ENCODE data around the gene CD180.
"Not testable (repeated sequence)": the region's sequence is repeated elsewhere in the genome, so short reads cannot be mapped to it uniquely, and the experiment has no call there.

CD180 gene

DNA sequence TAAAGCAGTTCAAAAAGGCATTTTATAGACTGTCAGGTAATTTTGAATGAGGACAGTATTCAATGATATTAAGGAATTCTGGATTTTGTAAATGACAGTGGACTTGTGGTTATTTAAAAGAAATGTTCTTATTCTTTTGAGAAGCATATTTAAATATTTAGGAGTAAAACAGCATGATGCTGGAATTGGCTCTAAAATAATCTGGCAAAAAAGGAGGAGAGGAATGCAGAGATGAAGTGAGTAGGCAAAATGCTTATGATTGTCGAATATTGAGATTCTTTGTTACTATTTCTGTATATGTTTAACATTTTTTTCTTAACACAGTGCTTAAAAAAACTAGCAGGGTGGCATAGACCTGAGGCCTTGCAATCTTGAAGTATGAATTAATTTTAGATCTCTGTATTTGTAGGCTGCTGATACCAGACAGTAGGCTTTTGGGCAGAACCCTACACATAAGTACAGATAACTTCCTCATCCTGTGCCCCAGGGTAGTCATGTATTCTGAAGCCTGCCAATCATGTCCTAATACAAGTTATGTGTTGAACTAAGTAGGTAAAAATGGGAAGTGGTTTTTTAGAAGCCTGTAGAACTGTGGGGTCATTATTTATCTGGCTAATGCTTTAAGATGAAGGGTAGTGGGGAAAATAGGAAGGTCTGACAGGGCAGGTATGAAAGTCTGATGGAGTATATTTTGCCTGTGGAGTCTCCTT lies 9.4 kb downstream of the CD180 start:
- no peak for DNase-seq

DNA sequence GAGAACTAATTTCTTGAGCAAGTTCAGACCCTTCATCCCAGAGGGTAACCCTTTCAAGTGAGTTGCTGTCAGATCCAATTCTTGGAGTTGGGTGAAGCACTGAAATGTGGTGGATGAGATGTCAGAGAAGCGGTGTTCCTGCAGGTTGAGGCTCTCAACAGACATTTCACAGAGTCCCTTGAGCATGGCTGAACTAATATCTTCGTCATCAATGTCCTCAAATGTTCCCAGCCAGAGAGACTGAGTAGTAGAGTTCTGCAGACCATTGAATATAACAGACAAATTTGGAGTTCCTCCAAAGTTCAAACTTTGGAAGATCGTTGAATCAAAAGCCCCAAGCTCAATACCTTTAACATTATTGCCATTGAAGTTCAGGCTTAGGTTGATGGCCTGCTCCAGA lies 12.7 kb downstream of the CD180 start:
- DNase-seq = no peak

DNA sequence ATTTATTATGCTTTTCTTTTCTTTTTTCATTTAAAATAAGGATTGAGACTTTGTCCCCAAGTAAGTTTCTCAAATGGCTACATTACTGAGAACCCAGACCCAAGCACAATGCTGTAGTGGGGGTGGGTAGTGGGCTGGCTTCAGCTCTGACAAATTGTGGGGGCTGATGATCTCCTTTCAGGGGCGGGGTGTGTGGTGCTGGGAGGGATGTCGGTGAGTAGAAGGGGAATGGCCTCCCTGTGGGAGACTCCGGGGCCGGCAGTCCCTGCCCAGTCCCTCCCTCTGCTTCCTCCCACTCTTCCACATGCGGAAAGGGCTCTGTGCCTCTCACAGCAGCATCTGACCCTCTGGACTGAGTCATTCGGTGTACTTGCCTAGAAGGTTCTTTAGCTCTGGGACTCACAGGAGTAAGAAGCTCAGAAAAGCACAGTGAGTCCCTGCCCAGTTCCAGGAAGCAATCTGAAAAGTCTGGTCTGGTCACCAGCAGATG lies 14.3 kb downstream of the CD180 start:
- no peak for DNase-seq

DNA sequence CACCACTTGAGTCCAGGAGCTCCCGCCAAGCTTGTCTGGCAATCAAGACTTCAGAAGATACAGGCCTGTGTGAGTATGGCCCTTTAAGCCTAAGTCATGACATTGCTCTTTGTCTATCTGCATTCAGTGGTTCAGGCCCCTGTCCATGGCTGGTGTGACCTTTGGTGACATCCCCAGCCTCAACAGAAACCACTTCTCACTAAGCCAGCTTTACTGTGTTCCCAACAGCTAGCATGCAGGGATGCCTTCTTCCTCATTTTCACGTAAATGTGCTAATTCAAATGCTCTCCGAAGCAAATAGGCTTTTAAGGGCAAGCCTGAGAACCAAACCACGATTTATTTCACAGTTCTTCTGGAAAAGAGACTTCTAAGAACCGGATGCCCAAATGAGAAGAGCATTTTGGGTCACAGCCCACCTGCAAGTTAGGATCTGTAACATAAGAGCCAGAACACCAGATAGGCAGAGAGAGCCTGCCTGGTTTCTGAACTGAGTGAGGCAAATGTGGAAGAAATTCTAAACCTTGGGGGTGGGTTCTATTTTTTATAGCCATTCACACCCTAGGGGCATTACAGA lies 14.9 kb downstream of the CD180 start:
- no peak for DNase-seq

DNA sequence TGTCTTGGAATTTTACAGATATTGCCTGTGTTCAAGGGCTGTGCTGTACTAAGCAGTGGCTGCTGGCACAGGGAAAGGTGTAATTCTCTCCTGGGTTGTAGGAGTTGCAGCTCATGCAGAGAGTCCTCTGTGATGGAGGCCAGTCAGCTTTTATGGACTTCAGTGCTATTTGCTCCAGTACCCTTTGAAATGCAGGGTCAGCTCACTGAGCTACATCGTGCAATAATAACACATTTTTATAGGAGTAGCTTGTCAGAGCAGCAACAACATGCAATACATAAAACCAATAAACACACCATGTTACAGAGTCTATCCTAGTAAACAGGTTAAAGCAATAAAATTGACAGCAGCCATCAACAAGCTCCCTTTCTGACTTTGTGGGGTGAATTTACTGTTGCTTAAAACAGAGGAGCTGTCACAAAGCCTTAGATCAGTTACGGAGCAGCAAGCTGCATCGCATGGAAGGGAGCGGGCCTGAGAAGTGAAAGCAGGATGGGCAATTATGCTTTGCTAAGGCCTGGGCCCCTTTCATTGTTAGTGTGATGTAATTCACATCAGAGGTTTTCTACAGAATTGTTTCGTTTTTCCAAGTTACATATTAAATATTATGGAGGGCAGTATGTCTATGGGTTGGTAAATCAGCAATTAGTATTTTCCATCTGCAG lies 16.8 kb downstream of the CD180 start:
- DNase-seq = no peak

DNA sequence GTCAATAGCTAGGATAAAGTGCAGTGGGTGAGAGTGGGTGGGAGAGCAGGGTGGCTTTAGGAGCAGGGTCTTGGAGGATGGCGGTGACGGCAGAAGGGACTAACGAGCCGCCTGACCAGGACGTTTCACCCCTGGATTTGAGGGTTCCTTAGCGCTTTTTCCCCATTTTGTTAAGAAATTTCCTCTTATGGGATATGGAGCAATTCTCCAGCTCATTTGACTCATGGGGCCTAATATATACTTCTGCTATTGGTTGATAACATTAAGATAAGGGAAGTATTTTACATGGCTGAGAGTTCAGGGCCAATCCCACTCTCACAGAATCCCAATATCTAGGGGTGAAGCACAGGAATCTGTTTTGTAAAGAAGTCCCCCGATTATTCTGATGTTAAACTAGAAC lies 17.6 kb downstream of the CD180 start:
- no peak for DNase-seq

DNA sequence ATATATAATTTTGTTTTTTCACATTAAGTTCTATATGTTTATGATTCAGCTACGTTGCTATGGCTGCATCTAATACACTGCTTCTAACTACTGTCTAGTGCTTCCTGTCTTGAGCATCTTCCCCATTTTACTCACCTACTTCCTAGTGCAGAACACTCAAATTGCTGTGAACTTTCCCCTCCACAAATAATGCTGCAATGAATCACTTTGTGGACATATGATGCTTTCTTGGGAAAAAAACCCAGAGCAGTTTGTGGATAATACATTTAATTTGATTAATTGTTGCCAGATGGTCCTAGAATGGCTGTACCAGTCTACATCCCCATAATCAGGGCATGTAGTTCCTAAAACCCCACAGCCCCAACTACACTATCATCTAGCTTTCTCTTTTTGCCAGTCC lies 18.5 kb downstream of the CD180 start:
- no peak for DNase-seq

DNA sequence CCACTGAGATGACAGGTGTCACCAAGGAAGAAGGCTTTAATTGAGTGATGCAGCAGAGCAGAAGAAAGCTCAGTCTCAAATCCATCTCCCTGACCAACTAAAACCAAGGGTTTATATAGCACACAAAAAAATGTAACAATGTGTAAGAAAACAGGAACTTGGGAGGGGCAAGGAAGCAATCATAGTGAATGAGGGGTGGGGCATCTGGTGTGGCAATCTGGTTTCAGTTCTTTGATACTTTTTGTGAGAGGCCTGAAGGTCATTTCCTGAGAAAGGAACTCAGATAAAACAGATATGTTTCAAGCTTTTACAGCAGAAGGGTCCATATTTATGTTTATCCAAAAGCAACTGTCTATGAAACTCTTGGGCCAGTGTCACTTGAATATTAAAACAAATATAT lies 19.7 kb downstream of the CD180 start:
- no peak for DNase-seq

DNA sequence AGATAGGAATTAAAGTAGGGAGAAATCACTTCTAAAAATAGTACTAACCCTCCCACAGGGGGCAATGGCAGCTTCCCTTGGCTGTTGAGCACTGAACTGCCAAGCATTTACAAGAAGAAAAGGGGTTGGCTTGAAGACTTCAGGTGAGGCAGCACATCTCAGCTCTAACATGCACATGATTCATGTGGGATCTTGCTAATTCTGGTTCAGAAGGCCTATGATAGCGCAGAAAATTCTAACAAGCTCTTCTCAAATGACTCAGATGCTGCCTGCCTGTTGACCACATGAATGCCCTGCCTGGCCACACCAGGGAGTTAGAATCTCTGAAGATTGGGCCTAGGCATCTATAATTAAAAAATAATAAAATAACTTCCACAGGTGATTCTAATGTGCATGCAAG lies 22.6 kb downstream of the CD180 start:
- DNase-seq = no peak

DNA sequence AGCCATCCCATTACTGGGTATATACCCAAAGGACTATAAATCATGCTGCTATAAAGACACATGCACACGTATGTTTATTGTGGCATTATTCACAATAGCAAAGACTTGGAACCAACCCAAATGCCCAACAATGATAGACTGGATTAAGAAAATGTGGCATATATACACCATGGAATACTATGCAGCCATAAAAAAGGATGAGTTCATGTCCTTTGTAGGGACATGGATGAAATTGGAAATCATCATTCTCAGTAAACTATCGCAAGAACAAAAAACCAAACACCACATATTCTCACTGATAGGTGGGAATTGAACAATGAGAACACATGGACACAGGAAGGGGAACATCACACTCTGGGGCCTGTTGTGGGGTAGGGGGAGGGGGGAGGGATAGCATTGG lies 23.2 kb downstream of the CD180 start:
- not testable (repeated sequence) for DNase-seq

DNA sequence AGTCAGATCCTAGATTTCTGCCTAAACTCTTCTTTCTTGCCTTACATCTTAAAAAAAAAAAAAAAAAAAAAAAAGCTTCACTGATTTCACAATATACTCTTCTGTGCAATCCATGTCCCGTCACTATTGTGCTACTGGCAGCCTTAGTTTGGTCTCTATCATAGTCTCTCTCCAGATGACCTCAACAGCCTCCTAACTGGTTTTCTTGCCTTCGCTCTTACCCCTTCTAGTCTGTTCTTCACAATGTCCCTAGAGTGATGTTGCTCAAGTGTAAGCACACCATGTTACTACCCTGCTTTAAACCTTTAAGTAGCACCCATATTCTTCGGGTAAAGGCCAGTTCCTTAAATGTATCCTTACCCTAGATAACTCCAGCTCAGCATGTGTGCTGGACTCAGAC lies 25.8 kb downstream of the CD180 start:
- no peak for DNase-seq

DNA sequence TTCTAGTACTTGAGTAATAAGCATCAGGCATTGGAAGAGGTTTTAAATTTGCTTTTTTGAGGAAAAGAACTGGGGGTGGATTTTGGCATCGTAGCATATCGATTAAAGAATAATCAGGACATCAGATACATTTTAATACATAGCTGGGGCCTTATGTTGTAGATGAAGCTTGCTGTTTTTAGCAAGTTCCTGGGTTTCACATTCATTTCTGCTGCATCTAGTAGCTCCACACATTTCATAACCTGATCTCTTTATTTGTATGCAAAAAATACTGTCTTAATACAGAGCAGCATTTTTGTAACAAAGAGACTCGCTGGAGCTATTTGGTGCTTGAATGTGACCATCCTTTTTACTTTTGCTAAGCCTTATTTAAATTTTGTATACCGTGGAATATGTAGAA lies 28.5 kb downstream of the CD180 start:
- no peak for DNase-seq

DNA sequence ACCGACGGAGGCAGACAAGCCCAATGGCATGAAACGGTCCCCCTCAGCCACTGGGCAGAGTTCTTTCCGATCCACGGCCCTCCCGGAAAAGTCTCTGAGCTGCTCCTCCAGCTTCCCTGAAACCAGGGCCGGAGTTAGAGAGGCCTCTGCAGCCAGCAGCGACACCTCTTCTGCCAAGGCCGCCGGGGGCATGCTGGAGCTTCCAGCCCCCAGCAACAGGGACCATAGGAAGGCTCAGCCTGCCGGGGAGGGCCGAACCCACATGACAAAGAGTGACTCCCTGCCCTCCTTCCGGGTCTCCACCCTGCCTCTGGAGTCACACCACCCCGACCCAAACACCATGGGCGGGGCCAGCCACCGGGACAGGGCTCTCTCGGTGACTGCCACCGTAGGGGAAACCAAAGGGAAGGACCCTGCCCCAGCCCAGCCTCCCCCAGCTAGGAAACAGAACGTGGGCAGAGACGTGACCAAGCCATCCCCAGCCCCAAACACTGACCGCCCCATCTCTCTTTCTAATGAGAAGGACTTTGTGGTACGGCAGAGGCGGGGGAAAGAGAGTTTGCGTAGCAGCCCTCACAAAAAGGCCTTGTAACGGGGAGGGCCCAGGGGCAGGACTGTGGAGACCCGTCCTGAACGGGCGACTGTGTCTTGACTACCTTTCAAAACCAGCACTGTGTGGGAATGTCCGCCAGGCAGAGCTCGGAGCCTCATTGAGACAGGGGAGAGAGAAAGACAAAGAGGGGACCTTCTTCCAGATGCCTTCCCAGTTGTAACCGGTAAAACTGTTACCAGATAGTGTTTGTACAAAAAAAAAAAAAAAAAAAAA lies 29.9 kb downstream of the CD180 start:
- no peak for DNase-seq

DNA sequence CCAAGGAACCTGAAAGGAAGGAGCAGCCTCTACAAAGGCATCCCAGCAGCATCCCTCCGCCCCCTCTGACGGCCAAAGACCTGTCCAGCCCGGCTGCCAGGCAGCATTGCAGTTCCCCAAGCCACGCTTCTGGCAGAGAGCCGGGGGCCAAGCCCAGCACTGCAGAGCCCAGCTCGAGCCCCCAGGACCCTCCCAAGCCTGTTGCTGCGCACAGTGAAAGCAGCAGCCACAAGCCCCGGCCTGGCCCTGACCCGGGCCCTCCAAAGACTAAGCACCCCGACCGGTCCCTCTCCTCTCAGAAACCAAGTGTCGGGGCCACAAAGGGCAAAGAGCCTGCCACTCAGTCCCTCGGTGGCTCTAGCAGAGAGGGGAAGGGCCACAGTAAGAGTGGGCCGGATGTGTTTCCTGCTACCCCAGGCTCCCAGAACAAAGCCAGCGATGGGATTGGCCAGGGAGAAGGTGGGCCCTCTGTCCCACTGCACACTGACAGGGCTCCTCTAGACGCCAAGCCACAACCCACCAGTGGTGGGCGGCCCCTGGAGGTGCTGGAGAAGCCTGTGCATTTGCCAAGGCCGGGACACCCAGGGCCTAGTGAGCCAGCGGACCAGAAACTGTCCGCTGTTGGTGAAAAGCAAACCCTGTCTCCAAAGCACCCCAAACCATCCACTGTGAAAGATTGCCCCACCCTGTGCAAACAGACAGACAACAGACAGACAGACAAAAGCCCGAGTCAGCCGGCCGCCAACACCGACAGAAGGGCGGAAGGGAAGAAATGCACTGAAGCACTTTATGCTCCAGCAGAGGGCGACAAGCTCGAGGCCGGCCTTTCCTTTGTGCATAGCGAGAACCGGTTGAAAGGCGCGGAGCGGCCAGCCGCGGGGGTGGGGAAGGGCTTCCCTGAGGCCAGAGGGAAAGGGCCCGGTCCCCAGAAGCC lies 30.8 kb downstream of the CD180 start:
- no peak for DNase-seq

DNA sequence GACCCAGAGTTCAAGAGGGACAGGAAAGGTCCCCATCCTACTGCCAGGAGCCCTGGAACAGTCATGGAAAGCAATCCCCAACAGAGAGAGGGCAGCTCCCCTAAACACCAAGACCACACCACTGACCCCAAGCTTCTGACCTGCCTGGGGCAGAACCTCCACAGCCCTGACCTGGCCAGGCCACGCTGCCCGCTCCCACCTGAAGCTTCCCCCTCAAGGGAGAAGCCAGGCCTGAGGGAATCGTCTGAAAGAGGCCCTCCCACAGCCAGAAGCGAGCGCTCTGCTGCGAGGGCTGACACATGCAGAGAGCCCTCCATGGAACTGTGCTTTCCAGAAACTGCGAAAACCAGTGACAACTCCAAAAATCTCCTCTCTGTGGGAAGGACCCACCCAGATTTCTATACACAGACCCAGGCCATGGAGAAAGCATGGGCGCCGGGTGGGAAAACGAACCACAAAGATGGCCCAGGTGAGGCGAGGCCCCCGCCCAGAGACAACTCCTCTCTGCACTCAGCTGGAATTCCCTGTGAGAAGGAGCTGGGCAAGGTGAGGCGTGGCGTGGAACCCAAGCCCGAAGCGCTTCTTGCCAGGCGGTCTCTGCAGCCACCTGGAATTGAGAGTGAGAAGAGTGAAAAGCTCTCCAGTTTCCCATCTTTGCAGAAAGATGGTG lies 31.6 kb downstream of the CD180 start:
- no peak for DNase-seq

DNA sequence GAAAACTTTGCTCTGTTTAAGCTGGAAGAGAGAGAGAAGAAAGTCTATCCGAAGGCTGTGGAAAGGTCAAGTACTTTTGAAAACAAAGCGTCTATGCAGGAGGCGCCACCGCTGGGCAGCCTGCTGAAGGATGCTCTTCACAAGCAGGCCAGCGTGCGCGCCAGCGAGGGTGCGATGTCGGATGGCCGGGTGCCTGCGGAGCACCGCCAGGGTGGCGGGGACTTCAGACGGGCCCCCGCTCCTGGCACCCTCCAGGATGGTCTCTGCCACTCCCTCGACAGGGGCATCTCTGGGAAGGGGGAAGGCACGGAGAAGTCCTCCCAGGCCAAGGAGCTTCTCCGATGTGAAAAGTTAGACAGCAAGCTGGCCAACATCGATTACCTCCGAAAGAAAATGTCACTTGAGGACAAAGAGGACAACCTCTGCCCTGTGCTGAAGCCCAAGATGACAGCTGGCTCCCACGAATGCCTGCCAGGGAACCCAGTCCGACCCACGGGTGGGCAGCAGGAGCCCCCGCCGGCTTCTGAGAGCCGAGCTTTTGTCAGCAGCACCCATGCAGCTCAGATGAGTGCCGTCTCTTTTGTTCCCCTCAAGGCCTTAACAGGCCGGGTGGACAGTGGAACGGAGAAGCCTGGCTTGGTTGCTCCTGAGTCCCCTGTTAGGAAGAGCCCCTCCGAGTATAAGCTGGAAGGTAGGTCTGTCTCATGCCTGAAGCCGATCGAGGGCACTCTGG lies 32.6 kb downstream of the CD180 start:
- no peak for DNase-seq

DNA sequence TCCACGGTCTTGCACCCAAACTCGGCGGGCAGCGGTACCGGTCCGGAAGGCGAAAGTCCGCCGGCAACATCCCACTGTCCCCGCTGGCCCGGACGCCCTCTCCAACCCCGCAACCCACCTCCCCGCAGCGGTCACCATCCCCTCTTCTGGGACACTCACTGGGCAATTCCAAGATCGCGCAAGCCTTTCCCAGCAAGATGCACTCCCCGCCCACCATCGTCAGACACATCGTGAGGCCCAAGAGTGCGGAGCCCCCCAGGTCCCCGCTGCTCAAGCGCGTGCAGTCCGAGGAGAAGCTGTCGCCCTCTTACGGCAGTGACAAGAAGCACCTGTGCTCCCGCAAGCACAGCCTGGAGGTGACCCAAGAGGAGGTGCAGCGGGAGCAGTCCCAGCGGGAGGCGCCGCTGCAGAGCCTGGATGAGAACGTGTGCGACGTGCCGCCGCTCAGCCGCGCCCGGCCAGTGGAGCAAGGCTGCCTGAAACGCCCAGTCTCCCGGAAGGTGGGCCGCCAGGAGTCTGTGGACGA lies 33.3 kb downstream of the CD180 start:
- no peak for DNase-seq

DNA sequence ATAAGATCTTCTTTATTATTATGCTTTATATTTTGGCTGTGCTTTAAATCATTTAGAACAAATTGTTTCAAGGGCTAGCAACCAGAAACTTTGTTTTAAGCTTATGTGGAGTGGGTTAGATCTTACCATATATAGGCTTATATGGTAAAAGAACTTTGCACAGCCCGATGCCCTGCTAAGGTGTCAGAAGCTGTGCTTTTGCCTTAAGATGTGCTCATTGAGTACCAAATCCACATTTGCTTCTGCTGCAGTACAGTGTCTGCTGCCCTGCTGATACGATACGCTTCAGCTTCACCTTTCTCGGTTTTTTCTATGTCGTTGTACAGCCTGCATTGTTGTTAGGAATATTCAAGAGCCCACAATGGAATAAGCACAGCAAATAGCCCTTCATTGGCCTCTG lies 34.8 kb downstream of the CD180 start:
- DNase-seq = no peak

DNA sequence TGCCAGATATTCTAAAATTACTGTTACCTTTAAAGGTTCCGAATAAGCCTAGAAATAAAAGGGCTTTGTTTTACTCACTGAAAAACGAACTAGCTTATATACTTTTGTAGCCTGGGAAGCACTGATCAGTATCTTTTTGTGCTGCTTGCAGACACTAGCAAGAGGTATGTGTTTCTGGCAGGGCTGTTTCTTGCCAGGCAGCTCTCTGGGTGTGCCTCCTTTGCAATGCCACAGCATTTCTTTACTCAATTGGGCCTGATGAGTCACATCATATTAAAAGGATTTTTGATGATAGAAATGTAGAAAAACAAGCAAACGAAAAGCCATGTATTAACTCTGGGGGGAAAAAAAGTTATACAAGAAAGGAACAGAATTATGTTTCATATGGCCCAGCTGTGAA lies 35.6 kb downstream of the CD180 start:
- no peak for DNase-seq

DNA sequence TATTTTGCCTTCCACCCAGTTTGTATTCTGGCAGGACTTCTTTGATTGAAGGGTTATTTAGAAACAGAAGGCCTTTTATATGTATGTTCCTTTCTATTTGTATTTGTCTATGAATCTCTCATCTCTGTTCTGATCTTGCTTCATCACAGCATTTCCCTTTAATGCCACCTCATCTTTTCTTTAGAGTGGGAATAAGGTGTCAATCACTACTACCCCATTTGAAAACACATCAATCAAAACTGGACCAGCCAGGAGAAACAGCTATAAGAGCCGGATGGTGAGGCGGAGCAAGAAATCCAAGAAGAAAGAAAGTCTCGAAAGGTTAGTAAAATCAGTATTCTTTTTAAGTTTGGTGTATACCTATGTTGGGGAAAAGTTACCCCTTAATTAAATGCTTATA lies 36.3 kb downstream of the CD180 start:
- no peak for DNase-seq

All from SHP77 treated with DMSO at 0.1 percent for 48 hours (cell line).